WERI-Rb-1 (cell line): ENCODE data around the gene MED9.

ENCODE experiments used
- DNase-seq: peaks from one replicate; pipeline ENCODE4 v3.0.0-alpha.2; 2020
- H3K27ac ChIP-seq: fragments of 250-450 bp; sonication (Bioruptor Pico); 2 replicates; pipeline ENCODE4 v1.5.1; 2020; ENCODE audit warnings: mild to moderate bottlenecking, moderate library complexity
- H3K27me3 ChIP-seq: fragments of 250-450 bp; sonication (Bioruptor Pico); 2 replicates; pipeline ENCODE4 v1.5.1; 2021; ENCODE audit warnings: mild to moderate bottlenecking, low read depth, moderate library complexity; ENCODE audit not compliant: insufficient read depth, severe bottlenecking
- H3K36me3 ChIP-seq: fragments of 250-450 bp; sonication (Bioruptor Pico); 2 replicates; pipeline ENCODE4 v1.5.1; 2020; ENCODE audit warnings: mild to moderate bottlenecking, moderate library complexity
- H3K4me3 ChIP-seq: 2 replicates; pipeline ENCODE4 v1.5.1; 2011; ENCODE audit warnings: low read depth, mild to moderate bottlenecking, control low read depth, low read length
- H3K9me3 ChIP-seq: fragments of 250-450 bp; sonication (Bioruptor Pico); 2 replicates; pipeline ENCODE4 v1.5.1; 2021; ENCODE audit warnings: mild to moderate bottlenecking, moderate library complexity; ENCODE audit not compliant: severe bottlenecking
- TF ChIP-seq, protein P1 (sequence below): IDR thresholded peaks from 2 replicates; pipeline ENCODE4 v1.5.1; 2011; ENCODE audit warnings: low read depth, mild to moderate bottlenecking, control low read depth, inconsistent platforms, low read length

Gene MED9

DNA sequence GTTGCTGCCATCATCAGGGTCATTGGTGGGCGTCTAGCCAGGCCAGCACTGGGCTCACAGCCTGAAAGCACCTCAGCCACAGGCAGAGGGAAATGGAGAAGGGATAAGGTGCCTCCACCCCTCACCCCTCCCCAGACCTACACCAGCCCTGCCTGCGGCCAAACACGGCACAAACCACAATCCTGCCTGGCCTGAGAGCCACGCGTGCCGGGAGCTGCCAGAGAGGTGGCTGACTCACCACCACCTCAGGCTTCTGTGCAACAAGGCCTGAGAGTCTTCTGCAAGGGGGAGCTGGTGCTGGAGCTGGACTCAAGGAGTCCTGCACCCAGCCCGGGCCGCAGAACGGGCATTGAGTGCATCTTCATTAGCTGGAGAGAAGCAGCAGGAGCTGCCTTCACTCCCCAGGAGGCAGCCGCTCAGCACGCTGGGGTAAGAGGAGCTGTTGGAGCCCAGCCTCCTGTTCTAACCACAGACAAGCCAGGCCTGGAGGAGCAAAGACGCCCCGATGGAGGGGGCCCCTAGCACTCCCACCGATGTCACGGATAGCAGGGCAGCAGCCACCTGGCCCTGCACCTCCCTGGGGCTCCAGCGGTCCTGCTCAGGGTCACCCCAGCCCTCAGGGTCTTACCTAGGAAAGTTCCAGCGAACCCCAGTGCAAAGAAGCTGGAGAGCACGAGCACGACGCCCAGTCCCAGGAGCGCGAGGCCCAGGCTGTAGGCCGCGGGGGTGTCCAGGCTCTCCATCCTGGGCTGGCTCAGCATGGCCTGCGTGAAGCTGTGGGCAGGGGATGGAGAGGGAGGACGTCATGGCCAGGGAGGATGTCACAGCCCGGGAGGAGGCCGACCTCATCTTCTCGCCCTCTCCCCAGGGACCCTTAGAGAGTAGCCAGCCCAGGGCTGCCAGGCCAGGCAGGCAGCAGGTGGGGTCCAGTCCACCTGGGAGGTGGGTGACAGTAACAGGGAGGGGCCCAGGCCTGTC is 35.4 kb downstream of the MED9 start:
- DNase-seq, result no peak
- TF ChIP-seq, protein P1, sequence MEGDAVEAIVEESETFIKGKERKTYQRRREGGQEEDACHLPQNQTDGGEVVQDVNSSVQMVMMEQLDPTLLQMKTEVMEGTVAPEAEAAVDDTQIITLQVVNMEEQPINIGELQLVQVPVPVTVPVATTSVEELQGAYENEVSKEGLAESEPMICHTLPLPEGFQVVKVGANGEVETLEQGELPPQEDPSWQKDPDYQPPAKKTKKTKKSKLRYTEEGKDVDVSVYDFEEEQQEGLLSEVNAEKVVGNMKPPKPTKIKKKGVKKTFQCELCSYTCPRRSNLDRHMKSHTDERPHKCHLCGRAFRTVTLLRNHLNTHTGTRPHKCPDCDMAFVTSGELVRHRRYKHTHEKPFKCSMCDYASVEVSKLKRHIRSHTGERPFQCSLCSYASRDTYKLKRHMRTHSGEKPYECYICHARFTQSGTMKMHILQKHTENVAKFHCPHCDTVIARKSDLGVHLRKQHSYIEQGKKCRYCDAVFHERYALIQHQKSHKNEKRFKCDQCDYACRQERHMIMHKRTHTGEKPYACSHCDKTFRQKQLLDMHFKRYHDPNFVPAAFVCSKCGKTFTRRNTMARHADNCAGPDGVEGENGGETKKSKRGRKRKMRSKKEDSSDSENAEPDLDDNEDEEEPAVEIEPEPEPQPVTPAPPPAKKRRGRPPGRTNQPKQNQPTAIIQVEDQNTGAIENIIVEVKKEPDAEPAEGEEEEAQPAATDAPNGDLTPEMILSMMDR, result no peak

GRCh38 chr17:17512866-17513265 is 36.1 kb downstream of the MED9 start:
- TF ChIP-seq, protein P1, result no peak
- H3K4me3 ChIP-seq, result no peak overlapping the region
- no peak overlapping the region for H3K27ac ChIP-seq
- no peaks in the 10 kb centered on the region; the same call in 1 of the 2 replicates for H3K36me3 ChIP-seq
- no peaks in the 10 kb centered on the region for H3K27me3 ChIP-seq
- no peak for DNase-seq
- H3K9me3 ChIP-seq, result no peaks in the 10 kb centered on the region

More for the DNA sequence above, 35.4 kb downstream of the MED9 start:
- Histone ChIP-seq H3K4me3 (no peak overlapping the region), H3K9me3 (no peaks in the 10 kb centered on the region), H3K36me3 (no peaks in the 10 kb centered on the region; the same call in 1 of the 2 replicates), H3K27me3 (no peaks in the 10 kb centered on the region), H3K27ac (no peak overlapping the region)

- TF ChIP-seq, protein P1, result no peak
- DNase-seq, result no peak
- Histone ChIP-seq H3K9me3 (no peaks in the 10 kb centered on the region), H3K27me3 (no peaks in the 10 kb centered on the region), H3K36me3 (no peaks in the 10 kb centered on the region; the same call in 1 of the 2 replicates), H3K4me3 (no peak overlapping the region), H3K27ac (no peak overlapping the region)
Observed at GRCh38 chr17:17513626-17514025, 36.8 kb downstream of the MED9 start.

GRCh38 chr17:17514361-17514992 is 37.7 kb downstream of the MED9 start:
- H3K36me3 ChIP-seq, result no peaks in the 10 kb centered on the region
- no peak for DNase-seq
- H3K4me3 ChIP-seq, result no peak overlapping the region
- H3K27me3 ChIP-seq, result no peaks in the 10 kb centered on the region
- no peak overlapping the region for H3K27ac ChIP-seq
- no peaks in the 10 kb centered on the region for H3K9me3 ChIP-seq
- TF ChIP-seq, protein P1, result no peak

- TF ChIP-seq, protein P1, result no peak
- Histone ChIP-seq H3K4me3 (no peak overlapping the region), H3K27ac (peak overlapping the region; percentile 52), H3K27me3 (no peaks in the 10 kb centered on the region), H3K9me3 (no peaks in the 10 kb centered on the region), H3K36me3 (no peaks in the 10 kb centered on the region)
- no peak for DNase-seq
Observed at GRCh38 chr17:17514993-17515933, 38.5 kb downstream of the MED9 start.
